ENCODE measurements around the gene TBC1D22A.

Gene TBC1D22A

DNA sequence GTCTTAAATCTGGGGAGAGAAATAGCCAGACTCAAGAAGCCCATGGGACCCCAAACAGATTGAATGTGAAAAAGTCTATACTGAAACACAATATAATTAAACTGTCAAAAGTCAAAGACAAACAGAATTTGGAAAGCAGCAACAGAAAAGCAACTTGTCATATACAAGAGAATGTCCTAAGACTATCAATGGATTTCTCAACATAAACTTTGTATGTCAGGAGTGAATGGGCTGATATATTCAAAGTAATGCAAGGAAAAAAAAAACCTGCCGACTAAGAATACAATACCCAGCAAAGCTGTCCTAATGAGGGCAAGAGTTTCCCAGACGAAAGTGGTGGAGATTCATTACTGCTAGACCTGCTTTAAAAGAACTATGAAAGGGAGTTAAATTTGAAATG lies 73.2 kb downstream of the TBC1D22A start:
- no peak for DNase-seq (ENCODE audit: low read depth in 3 of 3)

GRCh38 chr22:46841522-46841921 lies 79.1 kb downstream of the TBC1D22A start:
- DNase-seq (ENCODE audit: low read depth in 3 of 3): no peak

DNA sequence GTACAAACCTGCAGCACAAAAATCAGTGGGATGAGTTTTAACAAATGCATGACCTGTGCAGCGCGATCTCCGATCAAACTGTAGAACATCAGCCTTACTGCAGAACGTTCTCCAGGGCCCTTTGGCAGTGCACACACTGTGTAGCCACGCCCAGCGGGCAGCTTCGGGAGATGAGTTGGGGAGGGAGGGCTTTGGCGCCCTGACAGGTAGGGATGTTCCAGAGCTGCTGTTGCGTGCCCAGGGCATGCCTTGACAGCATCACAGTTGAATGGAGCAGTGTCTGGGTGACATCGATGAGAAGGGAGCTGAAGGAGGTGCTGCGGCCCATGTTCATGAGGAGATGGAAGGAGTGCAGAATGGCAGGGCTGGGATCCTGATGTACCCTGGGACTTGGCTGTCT lies 80.2 kb downstream of the TBC1D22A start:
- no peak for DNase-seq (ENCODE audit: low read depth in 3 of 3)

- DNase-seq (ENCODE audit: low read depth in 3 of 3): no peak
Measured at GRCh38 chr22:46843821-46844255, 81.4 kb downstream of the TBC1D22A start.

- DNase-seq (ENCODE audit: low read depth in 3 of 3): no peak
Measured at GRCh38 chr22:46844606-46845210, 82.3 kb downstream of the TBC1D22A start.

- DNase-seq (ENCODE audit: low read depth in 3 of 3): no peak
Measured at GRCh38 chr22:46845296-46846149, 83.1 kb downstream of the TBC1D22A start.

DNA sequence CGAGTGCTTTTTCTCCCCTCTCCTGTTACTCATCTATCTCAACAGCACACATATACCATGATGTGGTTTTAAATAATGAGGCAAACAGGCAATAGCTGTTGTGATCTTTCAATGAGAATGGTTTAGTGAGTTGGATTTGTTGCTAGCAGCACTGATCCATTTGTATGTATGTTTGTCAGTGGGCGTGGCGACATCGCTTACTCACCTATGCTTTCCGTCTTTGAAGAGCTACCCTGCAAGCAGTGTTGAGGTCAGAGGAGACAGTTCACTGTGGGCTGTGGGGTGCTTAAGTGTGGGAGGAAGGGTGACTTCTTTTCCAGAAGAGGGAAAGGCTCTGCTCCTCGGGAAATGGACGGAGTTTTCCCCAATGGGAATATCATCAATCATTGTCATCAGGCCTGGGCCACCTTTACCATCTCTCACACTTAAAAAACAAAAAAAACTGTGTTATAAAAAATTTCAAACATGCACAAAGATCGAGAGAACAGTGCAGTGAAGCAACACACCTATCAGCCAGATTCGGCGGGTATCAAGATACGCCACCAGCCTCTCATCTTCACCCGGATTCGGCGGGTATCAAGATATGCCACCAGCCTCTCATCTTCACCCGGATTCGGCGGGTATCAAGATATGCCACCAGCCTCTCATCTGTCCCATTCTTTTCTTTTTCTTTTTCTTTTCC lies 83.8 kb downstream of the TBC1D22A start:
- DNase-seq (ENCODE audit: low read depth in 3 of 3): peak in 1 of 3 donors; percentile 9

- no peak for DNase-seq (ENCODE audit: low read depth in 3 of 3)
Measured at GRCh38 chr22:46846832-46847355, 84.4 kb downstream of the TBC1D22A start.

DNA sequence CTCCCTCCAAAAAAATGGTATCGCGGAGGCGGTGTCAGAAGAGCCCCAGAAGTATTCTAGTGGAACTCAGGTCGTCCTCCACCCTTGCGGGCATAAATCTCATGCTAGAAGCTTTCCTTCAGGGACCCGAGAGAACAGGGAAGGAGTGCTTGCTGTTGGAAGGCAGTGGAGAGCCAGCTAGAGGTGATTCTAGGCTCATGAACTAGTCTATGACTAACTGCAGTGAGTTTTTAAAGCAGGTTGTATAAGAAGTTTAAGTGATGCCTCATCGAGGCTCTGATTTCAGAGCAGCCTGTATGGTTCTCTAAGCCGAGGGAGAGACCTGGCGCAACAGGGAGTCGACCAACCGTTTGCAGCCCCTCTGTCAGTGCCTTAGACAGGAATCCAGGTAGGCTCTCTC lies 85.7 kb downstream of the TBC1D22A start:
- DNase-seq (ENCODE audit: low read depth in 3 of 3): no peak

DNA sequence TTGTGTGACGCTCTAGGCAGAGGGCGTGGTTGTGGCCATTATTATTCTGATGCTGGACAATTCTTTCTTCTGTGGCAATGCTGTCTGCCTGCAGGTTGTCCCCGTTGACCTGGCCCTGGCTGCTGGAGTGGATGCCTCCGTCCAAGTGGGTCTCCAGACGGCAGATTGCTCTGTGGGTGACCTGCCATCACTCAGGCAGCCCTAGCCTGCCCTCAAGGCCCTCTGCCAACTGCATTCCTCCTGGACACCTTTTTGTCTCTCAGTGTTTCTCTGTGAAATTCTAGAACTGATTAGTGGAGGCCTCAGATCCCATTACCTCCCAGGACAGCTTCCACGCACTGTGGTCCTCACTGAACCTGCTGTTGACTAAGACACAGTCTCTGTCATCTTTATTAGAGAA lies 86.7 kb downstream of the TBC1D22A start:
- no peak for DNase-seq (ENCODE audit: low read depth in 3 of 3)

DNA sequence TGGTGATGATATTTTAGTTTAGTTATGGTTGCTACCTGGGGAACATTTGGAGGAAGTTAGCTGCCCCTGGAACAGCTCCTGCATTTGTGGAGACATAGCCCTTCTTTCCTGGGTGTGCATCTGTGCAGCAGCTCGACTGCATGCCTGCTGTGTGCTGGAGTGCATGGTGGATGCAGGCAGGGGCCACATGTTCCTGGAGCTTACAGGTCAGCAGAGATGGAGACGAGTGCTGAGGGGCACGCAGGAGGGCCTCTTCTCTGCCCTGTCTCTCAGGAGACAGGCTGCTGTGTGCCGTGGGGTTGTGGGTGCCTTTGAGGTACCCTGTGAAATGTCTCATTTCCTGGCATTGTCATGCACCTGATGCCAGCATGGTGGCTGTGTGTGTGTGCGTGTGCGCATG lies 87.5 kb downstream of the TBC1D22A start:
- DNase-seq (ENCODE audit: low read depth in 3 of 3): no peak

- DNase-seq (ENCODE audit: low read depth in 3 of 3): no peak
Measured at GRCh38 chr22:46851311-46851710, 88.9 kb downstream of the TBC1D22A start.

- no peak for DNase-seq (ENCODE audit: low read depth in 3 of 3)
Measured at GRCh38 chr22:46851941-46852340, 89.5 kb downstream of the TBC1D22A start.

- DNase-seq (ENCODE audit: low read depth in 3 of 3): no peak
Measured at GRCh38 chr22:46852771-46853170, 90.3 kb downstream of the TBC1D22A start.

GRCh38 chr22:46853191-46853590 lies 90.7 kb downstream of the TBC1D22A start:
- DNase-seq (ENCODE audit: low read depth in 3 of 3): no peak

DNA sequence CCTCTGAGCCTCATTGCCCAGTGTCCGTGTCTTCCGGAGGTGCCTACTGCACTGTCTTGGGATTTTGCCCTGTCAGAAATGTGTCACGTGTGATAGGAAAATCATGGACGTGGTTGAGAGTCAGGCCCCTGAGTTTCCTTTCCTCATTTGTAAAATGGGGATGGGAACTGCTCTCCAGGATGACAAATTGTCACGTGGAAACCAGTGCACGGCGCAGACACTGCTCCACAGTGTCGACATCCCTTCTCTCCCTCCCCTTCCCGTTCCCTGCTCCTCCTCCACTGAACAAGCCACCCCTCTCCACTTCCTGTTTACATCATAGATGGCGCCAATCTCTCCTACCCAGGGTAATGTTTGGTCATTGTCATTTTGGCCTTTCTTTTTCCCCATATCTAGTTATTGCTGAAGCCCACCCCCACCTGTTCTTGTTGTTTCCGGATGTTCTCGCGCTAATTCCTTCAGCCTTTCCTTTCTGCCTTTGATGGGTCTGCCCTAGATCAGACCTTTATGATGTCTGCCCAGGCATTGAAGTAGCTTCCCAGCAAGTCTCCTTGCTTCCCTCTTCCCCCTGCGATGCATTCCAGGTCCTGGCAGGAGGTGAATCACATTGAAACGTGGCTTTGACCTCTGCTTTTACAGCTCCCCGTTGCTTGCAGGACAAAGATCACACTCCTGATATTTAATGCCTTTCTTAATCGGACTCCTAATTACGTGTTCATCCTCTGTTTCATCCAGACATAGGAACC lies 91.8 kb downstream of the TBC1D22A start:
- no peak for DNase-seq (ENCODE audit: low read depth in 3 of 3)

GRCh38 chr22:46855681-46856080 lies 93.2 kb downstream of the TBC1D22A start:
- DNase-seq (ENCODE audit: low read depth in 3 of 3): no peak

- DNase-seq (ENCODE audit: low read depth in 3 of 3): no peak
Measured at GRCh38 chr22:46856661-46857060, 94.2 kb downstream of the TBC1D22A start.

- DNase-seq (ENCODE audit: low read depth in 3 of 3): no peak
Measured at GRCh38 chr22:46857142-46857884, 94.9 kb downstream of the TBC1D22A start.

- DNase-seq (ENCODE audit: low read depth in 3 of 3): no peak
Measured at GRCh38 chr22:46857885-46858143, 95.4 kb downstream of the TBC1D22A start.

DNA sequence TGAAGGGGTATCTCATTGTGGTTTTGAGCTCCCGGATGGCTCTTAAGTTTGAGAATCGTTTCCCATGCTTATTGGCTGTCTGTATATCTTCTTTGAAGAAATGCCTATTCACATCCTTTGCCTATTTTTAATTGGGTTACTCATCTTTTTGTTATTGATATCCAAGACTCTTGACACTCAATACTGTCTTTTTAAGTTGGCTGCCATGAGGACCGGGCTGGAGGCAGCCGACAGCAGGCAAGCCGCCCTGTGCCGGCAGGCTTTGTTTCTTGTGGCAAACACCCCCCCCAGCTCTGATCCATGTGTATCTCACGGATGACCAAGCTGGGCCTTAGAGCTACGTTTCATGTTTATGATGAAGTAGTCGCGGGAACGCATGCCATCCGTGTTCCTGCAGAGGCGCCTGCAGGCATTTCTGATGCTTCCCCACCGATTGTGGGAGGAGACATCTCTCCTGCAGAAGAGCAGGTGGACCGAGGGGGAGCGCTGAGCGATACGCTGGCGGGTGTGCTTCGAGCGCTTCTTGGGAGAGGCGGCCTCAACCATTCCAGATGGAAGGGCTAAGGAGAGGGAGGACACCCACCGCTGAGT lies 95.8 kb downstream of the TBC1D22A start:
- DNase-seq (ENCODE audit: low read depth in 3 of 3): no peak

Measured in stimulated activated CD4-positive, alpha-beta T cell treated with anti-CD3 and anti-CD28 coated beads, TNF-alpha, amount 100 ng/mL, for 48 hours (primary cell).